Measurements from ENCODE around the gene SGPL1.

SGPL1 gene

GRCh38 chr10:70920519-70920918 is 104.8 kb downstream of the SGPL1 start:
- Histone ChIP-seq H3K36me3 (ENCODE audit: control insufficient read depth, insufficient read depth, low read length) (no peaks in the 10 kb centered on the region), H3K27me3 (replicated peaks; ENCODE audit: control insufficient read depth, insufficient read depth, low read length) (no peaks in the 10 kb centered on the region; the same call in 1 of the 2 replicates), H3K4me3 (replicated peaks; ENCODE audit: low read depth, low read length) (no peak overlapping the region)
- TF ChIP-seq CTCF (IDR thresholded peaks at IDR 0.05; ENCODE audit: insufficient read depth, low read length, poor library complexity, severe bottlenecking): no peak
- DNase-seq (ENCODE audit: extremely low read depth, insufficient read length): no peak

DNA sequence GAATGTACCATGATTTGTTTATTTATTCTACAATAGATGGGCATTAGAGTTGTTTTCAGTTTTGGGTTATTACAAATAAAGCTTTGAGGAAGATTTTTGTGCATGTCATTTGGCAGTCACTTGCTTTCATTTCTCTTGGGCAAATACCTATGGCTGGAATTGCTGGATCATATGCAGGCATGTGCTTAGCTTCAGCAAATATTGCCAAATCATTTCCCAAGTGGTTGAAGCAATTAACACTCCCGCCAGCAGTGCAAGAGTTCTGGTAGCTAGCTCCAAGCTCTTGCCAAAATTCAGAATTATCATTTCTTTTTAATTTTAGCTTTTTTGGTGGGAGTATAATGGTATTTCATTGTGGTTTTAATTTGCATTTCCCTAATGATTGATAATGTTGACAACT is 105.5 kb downstream of the SGPL1 start:
- DNase-seq (ENCODE audit: extremely low read depth, insufficient read length): no peak
- Histone ChIP-seq H3K27me3 (replicated peaks; ENCODE audit: control insufficient read depth, insufficient read depth, low read length) (no peaks in the 10 kb centered on the region; the same call in 1 of the 2 replicates), H3K36me3 (ENCODE audit: control insufficient read depth, insufficient read depth, low read length) (no peaks in the 10 kb centered on the region), H3K4me3 (replicated peaks; ENCODE audit: low read depth, low read length) (no peak overlapping the region)
- TF ChIP-seq CTCF (IDR thresholded peaks at IDR 0.05; ENCODE audit: insufficient read depth, low read length, poor library complexity, severe bottlenecking): no peak

DNA sequence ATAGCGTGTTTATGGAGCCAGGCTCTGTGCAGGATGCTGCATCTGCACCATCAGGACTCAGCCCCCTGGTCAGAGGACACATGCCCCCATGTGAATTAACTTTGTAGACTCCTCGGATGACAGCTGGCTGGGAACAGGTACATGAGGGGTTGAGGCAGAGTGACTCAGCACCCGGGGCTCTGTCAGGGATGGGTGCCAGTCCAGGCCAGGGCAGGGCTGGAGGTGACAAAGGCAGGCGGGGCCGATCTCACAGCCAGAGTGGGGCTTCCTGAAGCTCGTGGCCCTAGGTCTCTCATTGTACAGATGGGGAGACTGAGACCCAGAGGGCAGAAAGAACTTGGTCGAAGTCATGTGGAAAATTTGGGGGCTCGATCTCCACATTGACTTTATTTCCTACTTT is 107.9 kb downstream of the SGPL1 start:
- H3K36me3 ChIP-seq (ENCODE audit: control insufficient read depth, insufficient read depth, low read length): no peaks in the 10 kb centered on the region
- no peaks in the 10 kb centered on the region; the same call in none of the 2 replicates for H3K27me3 ChIP-seq (replicated peaks; ENCODE audit: control insufficient read depth, insufficient read depth, low read length)
- H3K4me3 ChIP-seq (replicated peaks; ENCODE audit: low read depth, low read length): no peak overlapping the region
- no peak for DNase-seq (ENCODE audit: extremely low read depth, insufficient read length)
- TF ChIP-seq CTCF (IDR thresholded peaks at IDR 0.05; ENCODE audit: insufficient read depth, low read length, poor library complexity, severe bottlenecking): no peak

GRCh38 chr10:70925377-70926225 is 109.9 kb downstream of the SGPL1 start:
- peak; percentile 96 for TF ChIP-seq CTCF (IDR thresholded peaks at IDR 0.05; ENCODE audit: insufficient read depth, low read length, poor library complexity, severe bottlenecking)
- Histone ChIP-seq H3K36me3 (ENCODE audit: control insufficient read depth, insufficient read depth, low read length) (no peaks in the 10 kb centered on the region), H3K4me3 (replicated peaks; ENCODE audit: low read depth, low read length) (no peak overlapping the region), H3K27me3 (replicated peaks; ENCODE audit: control insufficient read depth, insufficient read depth, low read length) (peaks cover under 1% of the 10 kb centered on the region)
- DNase-seq (ENCODE audit: extremely low read depth, insufficient read length): peak; percentile 36

DNA sequence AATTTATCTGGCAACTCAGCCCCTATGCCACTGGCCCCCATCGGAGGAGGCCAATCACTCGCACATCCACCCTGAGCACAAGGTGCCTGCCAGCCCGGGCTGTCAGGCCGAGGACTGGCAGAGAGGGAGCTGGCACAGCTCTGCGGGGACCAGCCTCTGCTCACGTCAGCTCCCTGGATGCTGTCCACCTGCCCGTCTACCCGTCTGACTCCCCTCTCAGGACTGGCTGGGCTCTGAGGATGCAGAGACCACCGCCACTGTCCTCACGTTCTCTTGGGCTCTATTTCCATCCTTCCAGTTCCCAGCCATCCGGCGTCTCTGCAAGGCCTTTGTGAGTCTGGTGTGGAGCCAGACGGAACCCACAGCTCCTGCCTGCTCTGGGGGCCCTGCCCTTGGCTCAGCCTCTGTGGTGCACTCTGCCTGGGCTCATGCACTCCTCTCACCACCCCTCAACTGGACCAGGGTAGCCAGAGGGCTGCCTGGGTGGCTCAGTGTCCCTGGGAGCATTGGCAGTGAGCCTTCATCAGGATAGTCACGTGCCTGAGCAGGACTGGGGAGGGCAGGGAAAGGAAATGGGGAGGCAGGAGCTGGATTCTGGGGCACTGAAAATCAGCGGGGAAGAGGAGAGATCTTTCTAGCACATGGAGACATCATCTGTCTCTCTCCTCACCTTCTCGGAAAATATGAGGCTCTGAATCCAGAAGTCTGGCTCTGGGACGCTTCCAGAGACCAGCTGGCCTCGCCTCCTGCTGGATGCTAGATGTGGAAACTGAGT is 110.7 kb downstream of the SGPL1 start:
- H3K27me3 ChIP-seq (replicated peaks; ENCODE audit: control insufficient read depth, insufficient read depth, low read length): peaks cover 2% of the 10 kb centered on the region
- H3K4me3 ChIP-seq (replicated peaks; ENCODE audit: low read depth, low read length): no peak overlapping the region
- DNase-seq (ENCODE audit: extremely low read depth, insufficient read length): no peak
- no peak for TF ChIP-seq CTCF (IDR thresholded peaks at IDR 0.05; ENCODE audit: insufficient read depth, low read length, poor library complexity, severe bottlenecking)
- H3K36me3 ChIP-seq (ENCODE audit: control insufficient read depth, insufficient read depth, low read length): no peaks in the 10 kb centered on the region
